ENCODE results near the gene SC5D.

Gene SC5D

DNA sequence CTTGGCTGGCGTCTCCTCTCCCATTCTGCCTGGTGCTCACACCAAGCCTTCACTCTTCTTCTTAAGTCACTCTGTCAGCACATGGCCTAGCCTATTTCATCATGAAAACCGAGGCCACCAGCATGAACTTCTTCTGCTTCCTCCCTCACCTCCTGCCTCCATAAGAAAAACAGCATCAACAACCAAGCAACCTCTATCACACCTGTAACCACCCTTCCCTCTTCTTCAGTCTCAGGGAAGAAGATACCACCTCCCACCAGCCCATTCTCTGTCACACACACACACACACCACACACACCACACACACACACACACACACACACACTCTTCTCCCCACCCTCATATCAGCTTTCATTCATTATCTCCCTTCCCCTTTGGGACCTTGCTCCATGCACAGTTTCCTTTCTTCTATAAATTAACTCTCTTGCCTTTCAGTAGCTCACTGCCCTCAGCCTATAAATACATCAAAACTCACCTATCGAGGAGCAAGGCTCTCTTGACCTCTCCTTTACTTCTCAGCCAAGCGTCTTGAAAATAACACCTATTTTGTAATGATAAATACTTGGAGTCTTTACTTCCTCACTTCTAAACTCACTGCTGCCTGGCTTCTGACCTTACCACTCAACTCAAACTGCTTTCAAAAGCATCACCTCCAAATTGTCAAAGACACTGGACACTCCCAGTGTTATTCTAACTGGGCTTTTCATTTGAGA lies 36.6 kb downstream of the SC5D start:
- no peak for DNase-seq (ENCODE audit: low read depth)

DNA sequence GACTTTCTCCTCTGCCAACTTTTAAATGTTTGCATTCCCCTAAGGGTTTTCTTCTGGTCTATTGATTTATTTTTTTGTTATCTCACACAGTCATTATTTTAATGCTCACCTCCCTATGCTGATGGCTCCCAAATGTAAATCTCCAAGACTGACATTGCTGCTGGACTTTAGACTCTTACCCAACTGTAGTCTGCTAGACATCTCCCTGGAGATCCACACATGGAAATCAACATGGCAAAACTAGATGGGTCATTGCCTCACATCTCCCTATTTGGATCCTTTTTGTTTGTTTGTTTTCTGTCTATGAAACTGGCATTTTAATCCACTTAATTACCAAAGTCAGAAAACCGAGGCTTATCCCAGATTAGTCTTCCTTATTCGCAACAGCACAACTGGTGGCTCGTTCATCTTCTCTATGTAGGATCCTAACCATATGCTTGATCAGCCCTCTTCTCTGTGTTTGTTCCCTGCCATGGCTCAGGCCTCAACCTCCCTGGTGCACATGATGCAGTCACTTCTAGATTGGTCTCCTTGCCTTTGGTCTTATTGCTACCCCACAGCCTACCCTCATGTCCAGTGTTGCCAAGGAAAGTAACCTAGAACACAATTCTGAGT lies 37.3 kb downstream of the SC5D start:
- DNase-seq (ENCODE audit: low read depth) = no peak

DNA sequence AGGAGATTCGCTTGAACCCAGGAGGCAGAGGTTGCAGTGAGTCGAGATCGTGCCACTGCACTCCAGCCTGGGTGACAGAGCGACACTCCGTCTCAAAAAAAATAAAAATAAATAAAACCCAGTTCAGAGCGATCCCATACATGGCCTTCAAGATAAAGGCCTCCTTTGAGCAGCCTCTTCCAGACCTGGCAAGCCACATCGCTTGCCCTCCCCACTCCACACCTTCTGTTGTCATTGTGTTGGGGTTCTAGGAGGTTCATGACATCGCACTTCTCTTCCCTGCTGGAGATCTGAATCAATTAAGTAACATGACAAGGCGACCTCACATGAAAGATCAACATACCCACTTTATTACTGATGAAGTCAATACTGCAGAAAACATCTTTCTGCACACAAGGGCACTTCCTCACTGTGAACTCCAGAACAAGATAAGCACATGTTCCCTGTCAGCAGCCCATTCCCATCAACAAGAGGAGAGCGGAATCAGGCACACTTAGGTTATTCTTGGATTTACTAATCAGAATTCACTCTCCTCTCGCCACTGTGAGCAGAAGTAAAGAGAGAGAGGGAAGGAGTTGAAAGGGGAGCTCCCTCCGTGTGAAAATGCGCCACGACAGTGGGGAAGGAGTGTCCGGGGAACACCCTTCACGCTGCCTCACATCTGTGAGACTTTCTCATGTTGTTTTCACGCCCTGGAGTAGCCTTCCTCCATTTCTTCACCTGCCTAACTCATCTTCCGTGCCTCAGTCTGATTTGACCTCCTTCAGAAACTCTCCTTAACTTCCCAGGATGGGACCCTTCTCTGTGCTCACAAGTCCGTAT lies 38.3 kb downstream of the SC5D start:
- no peak for DNase-seq (ENCODE audit: low read depth)

DNA sequence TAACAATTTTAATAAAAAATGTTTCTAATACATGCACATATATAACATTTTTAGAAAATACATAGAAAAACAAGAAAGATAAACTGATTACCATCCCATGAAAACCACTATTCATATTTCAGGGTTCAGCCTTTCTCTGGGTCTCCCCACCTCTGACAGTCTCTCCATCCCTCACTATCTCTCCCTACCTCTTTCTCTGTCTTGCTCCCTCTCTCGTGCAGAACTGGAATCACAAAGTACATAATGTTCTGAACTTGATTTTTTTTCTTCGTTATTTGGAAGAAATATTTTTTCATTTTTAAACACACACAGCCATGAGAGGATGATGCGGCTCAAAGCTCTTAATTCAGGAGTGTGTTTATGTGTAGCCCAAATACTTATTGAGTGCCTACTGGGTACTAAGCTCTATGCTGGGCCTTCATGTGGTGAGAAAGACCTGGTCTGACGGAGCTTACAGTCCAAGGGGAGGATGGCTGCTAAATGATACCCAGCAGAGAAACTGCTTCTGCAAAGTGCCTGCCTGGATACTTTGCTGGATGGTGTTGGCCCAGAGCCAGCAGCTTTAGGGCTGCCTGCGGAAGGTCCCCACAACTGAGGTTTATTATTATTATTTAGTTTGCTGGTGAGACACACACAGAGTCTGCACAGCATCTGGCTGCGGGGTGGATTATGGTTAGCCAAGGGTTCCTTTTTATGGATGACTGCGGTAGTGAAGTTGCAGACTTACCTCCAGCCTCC lies 42.6 kb downstream of the SC5D start:
- no peak for DNase-seq (ENCODE audit: low read depth)

DNA sequence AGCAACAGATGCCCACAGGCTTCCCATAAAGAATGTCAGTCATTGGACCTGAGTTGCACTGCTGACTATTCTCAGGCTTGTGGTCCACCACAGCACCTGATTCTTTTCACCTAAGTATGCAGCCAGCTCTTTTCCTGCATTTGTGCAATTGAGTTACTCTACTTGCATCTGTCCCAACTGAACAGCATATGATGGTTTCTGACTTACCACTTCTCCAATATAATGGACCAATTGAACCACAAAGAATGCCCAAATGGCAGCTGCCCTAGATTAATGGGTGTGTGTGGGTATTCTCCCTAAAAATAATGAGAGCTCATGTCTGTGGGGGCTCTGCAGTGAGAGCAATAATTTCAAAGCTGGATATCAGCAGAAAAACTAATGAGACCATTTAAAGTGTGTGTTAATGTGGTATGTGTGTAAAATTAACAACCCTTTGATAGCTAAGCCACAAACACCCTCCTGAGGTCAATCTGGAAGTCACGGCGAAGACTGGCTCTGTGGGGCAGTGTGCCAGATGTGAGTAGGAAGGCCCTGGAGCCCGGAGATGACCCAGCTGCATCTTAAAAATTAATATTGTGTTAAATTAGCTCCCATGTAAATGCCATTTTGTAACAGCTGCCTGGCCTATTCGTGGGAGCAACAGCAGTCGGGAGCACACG lies 43.8 kb downstream of the SC5D start:
- DNase-seq (ENCODE audit: low read depth) = no peak

DNA sequence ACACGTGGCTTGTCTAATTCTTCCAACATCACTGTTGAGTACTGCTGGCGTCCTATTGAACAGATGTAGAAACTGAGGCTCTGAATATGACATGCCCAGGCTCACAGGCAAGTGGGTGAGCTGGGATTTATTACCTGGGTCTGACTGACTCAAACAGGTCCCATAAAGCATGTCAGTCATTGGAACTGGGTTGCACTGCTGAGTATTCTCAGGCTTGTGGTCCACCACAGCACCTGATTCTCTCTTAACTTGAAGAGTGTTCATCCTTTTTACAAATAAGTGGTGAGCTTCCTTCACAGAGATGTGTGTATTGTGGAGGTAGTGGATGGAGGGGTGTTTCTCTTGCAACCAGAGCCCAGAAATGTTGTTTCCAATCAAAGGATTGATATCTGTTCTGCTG lies 44.5 kb downstream of the SC5D start:
- no peak for DNase-seq (ENCODE audit: low read depth)

DNA sequence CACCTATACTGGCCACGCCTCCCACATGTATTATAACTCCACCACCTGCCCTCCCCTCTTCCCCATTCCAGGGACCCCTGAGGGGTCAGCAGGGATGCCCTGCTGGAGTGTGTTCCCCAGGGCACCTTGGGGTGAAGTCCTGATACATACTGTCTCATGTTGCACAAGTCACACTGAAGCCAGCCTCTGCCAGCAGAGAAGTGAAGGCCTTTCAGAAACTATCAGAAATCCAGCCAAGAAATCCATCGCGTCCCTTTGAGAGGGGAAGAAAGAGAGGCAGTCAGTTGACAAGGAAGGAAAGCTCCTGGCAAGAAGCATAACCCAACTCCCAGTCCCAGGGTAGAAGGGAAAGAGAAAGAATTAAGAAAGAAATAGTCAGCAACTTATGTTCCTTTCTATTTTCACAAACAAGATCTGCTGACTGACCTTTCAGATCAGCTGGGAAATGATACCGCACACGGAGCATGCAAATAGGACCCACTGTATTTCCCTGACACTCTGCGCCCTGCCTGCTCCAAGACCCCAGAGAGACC lies 45.2 kb downstream of the SC5D start:
- no peak for DNase-seq (ENCODE audit: low read depth)

DNA sequence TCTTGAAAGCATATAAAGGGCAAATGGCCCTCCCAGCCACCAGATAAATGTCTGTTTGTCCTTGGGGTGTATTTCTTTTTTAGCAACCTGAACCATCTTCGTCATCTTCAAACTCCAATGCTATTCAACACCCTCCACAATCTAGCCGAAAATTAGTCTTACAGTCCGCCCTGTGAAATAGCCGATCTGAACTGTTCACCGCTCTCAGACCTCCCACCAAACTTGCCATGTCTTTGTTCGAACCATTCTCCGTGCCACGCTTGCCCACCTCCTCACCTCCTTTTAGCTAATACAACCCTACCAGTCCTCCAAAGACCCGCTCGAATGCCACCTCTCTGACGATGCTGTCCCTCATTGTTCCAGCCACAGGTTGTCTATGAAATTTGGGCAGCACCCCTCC lies 46.0 kb downstream of the SC5D start:
- no peak for DNase-seq (ENCODE audit: low read depth)

DNA sequence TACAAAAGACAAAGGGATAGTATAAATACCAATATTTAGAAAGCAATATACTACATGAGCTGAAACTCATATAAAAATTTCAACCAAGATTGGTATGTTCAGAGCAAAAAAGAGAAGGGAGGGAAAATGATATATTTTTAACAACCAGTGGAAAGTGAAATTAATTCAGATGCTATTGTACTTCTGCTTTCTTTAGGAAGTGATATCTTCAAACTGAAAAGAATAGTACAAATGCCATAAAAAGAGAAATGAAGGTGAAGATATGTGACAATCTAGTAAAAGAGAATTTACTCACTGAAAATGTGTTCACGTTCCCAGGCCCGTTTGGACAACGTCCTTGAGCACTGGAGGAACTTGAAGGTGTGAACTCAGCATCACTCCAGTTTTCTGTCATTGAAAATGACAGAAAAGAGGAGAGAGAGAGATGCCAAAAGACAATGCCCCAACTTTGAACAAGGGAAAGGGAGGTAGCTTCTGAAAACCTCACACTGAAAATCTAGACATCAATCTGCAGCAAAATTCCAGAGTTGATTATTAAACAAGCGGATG lies 47.5 kb downstream of the SC5D start:
- no peak for DNase-seq (ENCODE audit: low read depth)

DNA sequence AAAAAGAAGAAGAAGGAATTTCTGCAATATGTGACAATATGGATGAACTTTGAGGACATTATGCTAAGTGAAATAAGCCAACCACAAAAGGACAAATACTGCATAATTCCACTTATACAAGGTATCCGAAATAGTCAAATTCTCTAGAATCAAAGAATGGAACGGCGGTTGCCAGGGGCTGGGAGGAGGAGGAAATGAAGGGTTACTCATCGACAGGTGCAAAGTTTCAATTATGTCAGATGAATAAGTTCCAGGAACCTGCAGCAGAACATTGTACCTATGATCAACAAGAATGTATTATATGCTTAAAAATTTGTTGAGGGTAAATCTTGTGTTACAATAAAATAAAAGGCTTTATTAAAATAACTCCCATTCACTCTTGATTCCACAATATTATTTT lies 49.0 kb downstream of the SC5D start:
- no peak for DNase-seq (ENCODE audit: low read depth)

DNA sequence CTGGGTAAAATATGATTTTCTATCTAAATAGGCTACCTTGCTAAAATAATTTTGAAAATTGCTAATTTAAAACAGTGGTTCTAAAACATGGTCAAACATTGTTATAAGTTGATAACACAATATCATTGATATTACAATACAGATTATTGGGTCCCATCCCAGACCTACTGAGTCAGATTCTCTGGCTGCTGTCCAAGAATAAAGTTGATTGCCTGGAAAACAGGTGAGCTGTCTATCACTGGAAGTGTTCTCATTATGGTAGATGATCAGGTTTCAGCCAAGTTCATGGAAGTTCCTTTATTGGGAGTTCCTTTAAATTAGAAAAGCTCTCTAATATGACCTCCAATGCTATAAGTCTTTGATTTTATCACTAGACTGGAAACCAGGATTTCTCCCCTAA lies 52.3 kb downstream of the SC5D start:
- no peak for DNase-seq (ENCODE audit: low read depth)

DNA sequence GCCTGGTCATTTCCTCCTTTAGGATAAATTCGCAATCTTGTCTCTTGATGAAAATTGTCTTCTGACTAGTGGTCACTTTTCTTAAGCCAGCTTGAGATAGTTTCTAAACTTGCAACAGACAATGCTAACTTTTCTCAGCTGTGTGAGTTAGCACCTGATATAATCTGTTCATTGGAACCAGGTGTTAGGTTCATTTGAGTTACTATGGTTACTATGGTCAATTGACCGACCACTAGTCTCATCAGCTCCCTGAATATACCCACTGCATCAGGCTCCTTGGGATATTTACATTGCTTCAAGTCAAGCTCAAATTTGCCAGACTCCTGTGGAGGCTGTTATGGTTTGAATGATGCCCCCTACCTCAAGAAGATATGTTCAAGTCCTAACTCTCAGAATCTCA lies 54.5 kb downstream of the SC5D start:
- no peak for DNase-seq (ENCODE audit: low read depth)

DNA sequence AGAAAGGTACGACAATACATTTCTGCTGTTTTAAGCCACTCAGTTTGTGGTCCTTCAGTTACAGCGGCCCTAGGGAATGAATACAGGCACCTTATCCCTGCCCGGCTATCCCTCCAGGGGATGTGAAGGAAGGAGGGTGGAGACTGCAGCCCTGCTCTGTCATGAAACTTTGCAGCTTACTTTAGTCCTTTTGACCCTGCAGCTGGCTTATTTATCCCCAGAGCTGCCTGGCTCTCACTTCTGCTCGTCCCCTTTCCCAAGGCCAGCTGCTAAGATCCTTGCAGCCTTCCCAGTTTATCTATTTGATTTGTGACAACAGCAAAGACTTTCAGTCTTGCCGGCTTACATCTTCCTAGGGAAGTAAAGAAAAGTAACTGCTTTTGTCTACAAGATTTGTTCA lies 55.2 kb downstream of the SC5D start:
- DNase-seq (ENCODE audit: low read depth) = no peak

DNA sequence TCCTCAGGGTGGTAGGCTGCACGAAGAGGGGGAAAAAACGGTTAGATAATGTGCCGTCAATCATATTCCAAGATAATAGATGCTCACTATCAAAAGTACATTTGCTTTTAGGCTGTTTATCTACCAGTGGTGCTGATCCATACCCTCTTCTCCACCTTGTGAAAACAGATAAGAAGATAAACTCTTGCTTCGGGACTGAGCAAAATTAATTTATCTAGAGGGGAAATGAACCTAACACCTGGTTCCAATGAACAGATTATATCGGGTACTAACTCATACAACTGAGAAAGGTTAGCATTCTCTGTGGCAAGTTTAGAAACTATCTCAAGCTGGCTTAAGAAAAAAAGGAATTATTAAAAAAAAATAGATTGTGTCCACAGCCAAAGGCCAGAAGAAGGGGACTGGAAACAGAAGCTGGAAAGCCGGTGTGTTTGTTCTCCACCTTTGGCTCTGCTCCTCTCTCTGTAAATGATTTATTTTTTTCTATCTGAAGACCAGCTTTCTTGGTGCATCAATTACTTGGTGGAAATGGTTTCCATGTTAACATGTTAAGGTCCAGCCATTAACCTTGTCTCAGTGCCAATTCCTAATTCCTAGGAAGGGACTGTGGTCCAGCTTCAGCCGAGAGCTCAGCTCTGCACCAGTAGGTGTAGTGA lies 55.8 kb downstream of the SC5D start:
- DNase-seq (ENCODE audit: low read depth) = no peak

DNA sequence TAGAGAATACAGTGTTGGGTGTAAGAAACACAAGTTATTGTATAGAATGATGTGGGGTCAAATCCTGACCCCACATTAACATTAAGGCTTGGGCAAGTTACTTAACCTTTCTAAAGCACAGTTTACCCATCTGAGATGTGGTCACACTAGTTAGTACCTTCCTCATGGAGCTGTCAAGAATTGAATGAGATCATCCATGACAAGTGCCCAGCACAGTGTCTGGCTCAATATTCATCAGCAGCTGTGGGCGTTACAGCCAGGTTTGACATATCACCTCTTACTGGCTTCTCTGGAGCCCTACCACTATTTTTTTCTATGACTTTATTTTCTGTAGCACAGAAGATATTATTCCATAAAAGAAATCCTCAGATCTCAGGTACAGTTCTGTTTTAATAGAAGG lies 57.2 kb downstream of the SC5D start:
- no peak for DNase-seq (ENCODE audit: low read depth)

DNA sequence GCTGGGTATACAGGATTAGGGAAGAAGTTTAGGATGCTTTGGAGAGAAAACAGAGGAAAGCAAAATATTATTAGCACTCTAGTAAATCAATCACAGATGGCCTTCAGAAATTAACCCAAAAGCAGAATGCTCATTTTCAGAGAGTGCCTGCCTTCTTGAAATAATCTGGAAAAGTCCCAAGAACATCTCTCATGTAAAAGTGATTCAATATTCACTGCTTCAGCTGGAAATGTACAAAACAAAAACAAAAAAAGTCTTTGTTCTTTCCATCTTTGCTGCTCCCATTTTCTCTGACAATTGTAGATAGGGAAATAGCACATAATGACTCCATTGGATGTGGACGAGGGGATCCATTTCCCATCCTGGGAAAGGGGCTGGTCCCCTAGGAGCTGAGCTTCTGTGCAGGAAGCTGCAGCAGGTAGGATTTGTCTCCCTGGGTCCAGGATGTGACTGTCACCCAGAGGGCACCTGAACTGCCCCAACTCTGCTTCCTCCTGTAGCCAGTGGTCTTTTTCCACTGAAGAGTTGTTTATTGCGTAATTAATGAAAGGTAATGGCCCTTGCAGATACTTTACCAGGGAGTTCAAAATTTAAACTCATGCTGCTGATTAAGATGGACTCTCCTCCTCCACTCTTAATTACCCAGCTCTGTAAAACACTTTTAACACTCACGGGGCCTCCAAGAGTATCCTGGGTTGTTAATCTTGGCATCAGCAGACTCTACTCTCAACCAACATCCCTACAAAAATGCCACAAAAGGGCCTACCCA lies 57.9 kb downstream of the SC5D start:
- no peak for DNase-seq (ENCODE audit: low read depth)

DNA sequence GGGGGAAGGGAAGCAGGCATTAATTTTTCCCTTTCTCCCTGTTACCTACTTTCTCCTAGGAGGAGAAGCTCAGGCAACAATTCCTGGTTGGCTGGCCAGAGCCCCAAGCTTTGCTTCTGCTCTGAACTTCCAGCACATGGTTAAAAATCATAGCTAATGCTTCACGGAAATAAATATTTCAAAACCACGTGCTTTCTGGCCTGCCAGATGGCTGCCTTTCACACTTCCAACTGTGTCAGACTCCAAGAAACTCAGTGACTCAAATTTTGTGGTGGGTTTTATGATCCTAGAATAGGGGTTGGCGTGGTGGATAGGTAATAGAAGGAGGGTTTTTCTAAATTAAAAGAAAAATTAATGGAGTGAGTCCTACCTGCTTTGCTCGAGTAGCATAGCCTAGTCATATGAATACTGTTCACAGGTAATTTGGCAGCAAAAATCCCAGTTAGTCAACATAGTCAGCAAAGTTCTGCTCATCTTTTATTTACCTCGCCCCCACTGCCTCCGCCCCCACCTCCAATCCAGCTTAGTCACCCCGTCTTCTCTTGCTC lies 58.6 kb downstream of the SC5D start:
- no peak for DNase-seq (ENCODE audit: low read depth)

DNA sequence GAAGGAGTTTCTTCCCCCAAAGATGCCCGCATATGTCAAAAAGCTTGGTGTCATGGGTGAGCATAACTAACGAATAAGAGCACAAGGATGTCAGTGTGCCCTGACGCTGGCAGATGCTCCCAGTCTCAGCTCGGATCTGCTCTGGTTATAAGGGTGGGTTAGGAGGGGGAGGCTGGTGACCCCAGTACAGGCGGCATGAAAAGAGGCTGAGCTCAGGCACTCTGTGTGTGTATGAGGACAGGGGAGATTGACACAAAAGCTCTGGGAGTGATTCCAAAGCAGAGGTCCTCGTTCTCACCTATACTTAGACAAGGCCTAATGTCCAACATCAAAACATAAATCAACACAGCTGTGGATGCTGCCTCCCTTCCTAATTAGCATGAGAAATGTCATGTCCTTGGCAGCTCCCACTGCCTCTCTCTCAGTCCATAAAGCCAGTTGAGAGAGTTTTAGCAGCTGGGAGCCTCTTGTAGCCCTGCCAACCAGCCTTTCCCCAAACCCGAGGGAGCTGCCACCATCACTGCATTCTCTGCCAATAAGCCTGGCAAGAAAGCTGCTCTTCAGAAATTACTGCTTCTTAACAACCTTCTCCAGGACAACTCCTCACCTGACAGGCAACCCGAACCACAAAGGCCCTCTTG lies 59.8 kb downstream of the SC5D start:
- no peak for DNase-seq (ENCODE audit: low read depth)

DNA sequence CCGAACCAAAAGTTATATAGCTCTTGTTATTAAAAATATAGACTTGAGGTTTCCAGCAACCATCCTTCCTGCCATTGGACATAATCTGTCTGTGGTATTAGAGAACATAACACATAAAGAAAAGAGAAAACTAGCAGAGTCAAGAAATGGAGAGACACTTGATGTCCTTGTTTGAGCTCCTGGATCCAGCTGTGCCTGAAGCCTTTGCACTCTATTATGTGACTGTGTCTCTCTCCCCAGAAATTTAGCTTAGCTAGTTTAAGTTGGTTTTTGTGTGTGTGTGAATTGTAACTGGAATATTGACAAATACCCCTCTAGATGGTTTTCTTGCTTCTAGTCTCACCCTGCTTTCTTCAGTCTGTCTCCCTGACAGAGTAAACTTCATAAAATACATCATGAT lies 61.6 kb downstream of the SC5D start:
- no peak for DNase-seq (ENCODE audit: low read depth)

Measured in CMK (cell line).